SKM-1 (cell line): Measurements from ENCODE around the gene TSPAN4.

Experiments
- DNase-seq: peaks from one replicate; lab custom pipeline; 2025; ENCODE audit not compliant: unreplicated experiment; lab: John Stamatoyannopoulos, UW

The TSPAN4 gene

GRCh38 chr11:833114-833791, 9.4 kb upstream of the TSPAN4 start:
- DNase-seq = no peak

- DNase-seq = no peak
Measured at GRCh38 chr11:833849-834311, 8.8 kb upstream of the TSPAN4 start.

DNA sequence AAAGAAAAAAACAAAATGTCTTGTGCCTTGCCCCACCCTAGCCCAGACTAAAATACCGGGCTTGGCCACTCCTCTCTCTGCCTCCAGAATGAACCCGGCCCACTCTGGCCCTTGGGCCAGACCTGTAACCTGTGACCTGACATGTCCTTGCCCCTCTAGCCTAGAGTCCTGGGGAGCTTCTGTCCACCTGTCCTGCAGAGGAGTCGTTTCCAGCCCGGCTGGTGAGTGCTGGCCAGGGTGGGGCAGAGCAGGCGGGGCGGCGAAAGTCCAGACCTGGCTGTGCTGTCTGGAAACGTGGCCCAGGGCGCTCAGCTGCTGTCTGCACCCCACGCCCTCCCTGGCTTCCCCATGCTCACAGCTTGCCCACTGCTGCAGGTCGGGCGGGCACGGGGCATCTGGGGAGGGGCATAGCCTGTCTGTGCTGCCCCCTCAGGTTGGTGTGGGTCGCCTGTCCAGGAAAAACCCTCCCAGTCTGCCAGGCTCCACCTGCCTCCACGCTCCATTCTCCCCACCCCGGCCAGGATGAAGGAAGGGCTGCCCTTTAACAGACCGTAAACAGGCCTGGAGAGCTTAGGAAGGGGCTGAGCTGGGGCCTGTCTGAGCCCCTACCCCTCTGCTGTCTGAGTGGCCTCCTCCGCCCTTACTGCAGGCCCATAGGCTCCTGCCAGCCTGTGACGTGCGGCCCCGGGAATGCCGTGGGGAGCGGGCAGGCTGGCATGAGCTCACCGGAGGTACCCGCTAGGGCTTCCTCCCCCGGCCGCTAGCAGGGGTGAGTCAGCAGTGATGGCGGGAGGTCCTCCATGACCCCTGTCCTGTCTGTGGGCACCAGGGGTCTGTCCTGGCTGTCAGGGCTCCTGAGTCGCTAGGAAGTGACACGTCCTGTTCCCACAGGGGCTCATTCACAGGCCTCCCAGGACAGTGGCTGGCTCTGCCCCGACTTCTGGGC, 8.0 kb upstream of the TSPAN4 start:
- no peak for DNase-seq

DNA sequence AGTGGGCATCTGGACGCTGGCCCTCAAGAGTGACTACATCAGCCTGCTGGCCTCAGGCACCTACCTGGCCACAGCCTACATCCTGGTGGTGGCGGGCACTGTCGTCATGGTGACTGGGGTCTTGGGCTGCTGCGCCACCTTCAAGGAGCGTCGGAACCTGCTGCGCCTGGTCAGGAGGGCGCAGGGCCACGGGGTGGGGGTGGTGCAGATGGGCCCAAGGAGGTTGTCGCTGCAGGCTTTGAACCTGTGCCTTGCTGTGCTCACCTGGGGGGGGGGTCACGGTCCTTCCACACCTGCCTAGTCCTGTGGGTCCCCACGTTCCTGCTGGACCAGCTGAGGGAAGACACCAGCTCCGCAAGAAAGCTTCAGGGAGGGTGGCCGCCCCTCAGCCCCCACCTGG, 6.4 kb upstream of the TSPAN4 start:
- no peak for DNase-seq

DNA sequence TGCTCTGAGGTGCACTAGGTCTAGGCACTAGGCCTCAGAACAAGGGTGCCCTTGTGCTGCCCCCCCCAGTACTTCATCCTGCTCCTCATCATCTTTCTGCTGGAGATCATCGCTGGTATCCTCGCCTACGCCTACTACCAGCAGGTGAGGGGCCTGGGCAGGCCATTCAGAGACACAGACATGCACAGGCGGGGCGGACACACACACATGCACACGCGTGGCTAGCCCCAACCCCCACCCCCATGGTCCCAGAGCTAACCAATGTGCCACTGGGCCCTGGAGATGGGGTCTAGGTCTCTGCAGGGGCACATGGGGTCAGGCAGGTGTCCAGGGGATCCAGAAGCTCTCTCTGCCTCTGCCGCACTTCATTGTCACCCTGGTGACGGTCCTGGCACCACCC, 6.0 kb upstream of the TSPAN4 start:
- DNase-seq = no peak

DNA sequence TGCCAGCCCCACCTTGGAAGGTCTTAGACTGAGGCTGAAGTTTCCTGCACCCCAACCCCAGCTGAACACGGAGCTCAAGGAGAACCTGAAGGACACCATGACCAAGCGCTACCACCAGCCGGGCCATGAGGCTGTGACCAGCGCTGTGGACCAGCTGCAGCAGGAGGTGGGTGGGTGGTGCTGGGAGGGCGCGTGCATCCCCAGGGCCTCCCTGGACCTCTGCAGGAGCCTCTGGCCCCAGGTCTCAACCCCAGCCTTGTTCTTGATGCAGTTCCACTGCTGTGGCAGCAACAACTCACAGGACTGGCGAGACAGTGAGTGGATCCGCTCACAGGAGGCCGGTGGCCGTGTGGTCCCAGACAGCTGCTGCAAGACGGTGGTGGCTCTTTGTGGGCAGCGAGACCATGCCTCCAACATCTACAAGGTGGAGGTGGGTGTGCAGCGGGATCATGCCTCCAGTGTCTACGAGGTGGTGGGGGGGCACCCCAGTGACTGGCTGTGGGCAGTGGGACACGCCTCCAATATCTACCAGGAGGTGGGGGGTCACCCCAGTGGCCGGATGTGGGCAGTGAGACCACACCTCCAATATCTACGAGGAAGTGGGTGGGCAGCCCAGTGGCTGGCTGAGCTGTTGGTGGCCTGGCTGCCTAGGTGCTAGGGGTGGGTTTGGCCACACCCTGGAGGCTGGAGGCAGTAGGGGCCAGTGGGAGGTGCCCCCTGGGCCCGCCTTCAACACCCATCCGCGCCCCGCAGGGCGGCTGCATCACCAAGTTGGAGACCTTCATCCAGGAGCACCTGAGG, 5.3 kb upstream of the TSPAN4 start:
- DNase-seq = no peak

GRCh38 chr11:837990-838307, 4.7 kb upstream of the TSPAN4 start:
- no peak for DNase-seq

DNA sequence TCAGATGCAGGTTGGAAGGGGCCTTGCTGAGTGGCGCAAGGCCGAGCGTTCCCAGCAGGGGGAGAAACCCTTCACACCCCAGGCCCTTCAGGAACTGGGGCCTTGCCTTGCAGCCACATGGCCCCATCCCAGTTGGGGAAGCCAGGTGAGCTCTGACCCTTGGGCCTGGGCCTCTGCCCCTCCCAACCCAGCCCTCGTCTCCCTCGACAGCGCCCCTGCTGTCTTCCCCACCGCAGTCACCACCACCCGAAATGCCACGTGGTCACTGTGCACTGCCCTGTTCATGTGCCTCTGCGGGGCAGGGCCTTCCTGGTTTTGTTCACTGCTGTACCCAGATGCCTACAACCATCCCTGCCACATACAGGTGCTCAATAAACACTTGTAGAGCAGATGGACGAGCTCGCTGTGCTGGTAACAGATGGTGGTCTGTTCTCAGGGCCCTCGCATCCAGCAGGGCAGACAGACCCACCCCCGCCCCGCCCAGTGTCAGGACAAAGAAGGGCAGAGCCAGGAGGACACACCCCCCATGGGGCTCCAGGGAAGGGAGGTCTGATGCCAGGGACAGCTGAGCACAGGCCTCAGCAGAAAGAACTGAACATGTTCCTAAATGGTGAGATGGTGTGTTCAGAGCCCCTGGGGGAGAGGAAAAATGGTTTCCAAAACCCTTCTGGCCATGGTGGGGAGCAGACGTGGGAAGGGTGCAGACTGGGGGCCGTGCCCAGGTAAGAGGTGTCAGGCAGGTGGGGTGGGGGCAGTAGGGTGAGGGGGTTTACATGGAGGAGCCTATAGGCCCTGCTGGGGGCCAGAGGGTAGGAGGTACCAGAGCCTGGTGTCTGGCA, 4.0 kb upstream of the TSPAN4 start:
- DNase-seq = no peak

GRCh38 chr11:839280-839623, 3.4 kb upstream of the TSPAN4 start:
- no peak for DNase-seq

- no peak for DNase-seq
Measured at GRCh38 chr11:839875-840617, 2.6 kb upstream of the TSPAN4 start.

DNA sequence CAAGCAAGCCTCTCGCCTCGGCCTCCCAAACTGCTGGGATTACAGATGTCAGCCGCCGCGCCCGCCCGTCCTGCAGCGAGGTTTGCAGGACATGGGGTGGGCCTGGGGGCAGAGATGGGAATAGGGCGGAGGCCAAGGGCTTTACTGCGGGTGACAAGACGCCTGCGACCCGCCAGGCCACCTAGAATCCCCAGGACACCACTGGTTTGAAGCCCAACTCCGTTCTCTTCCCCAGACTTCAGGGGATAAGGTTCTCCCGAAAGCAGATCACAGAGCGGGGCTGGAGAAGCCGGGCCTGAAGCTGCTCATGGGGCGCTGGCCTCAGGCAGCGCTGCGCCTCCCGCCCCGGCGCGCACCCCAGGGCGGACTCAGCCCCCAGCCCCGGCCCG, 677 bp upstream of the TSPAN4 start:
- no peak for DNase-seq

GRCh38 chr11:843086-843734, 558 bp downstream of the TSPAN4 start:
- DNase-seq = no peak

GRCh38 chr11:843818-844692, 1.4 kb downstream of the TSPAN4 start:
- no peak for DNase-seq

DNA sequence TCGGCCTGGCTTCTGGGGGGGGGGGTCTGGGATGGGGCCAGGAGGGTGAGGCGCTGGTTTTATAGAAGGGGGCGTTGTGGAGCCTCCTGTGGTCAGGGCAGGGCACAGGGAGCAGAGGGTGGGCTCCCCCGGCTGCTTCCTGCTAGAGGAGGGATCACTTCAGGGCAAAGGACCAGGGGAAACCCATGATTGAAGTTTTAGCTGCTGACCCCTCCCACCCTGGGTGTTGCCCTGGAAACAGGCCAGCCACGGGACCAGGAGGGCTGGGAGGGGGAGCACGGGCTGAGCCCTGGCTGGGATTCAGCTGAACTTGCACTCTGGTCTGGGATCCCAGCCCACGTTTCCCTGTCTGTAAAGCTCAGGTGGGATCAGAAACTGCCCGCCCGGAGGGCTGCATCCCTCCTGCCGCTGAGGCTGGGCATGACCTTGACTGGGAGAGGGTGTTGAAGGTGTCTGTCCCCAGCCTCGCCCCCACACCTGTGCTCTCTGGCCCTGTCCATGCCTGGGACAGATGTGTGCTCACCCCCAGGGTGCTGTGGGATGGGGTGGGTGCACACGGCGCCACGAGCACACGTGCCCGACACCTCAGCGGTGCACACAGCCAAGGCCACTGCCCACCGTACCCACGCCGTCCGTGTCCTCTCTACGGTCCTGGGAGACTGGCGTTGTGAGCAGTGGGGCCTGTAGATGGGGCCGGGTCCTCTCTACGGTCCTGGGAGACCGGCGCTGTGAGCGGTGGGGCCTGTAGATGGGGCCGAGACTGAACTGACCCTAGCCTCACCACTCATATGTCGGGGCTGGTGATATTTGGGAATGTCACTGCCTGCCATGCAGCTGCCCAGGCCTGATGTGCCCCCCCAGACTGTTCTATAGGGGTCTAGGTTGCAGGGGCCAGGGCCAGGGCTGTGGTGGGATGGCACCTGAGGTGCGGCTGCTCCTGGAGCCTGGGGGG, 2.3 kb downstream of the TSPAN4 start:
- no peak for DNase-seq

GRCh38 chr11:845872-846495, 3.3 kb downstream of the TSPAN4 start:
- DNase-seq = no peak

- no peak for DNase-seq
Measured at GRCh38 chr11:846496-847098, 3.9 kb downstream of the TSPAN4 start.

DNA sequence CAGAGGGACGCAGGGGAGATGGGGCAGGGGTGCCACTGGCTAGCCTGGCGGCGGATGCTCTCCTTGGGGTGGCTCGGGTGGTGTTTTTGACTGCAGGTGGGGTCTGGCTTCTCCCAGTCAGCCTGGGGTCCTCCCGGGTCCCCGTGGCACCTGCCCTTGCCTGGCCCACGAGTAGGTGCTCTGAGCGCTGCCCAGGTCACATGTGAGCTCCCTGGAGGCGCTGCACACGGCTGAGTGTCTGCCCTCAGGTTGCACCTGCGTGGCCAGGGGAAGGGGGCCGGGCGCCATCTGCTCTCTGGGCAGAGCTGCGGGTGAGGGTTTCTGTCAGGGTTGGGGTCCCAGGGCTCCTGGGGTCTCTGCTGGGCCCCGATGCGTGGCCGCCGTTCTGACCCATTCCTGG, 5.2 kb downstream of the TSPAN4 start:
- DNase-seq = no peak
